ENCODE results near the gene FAM171A1.
"Not testable (repeated sequence)": the region's sequence is repeated elsewhere in the genome, so short reads cannot be mapped to it uniquely, and the experiment has no call there.

DNA sequence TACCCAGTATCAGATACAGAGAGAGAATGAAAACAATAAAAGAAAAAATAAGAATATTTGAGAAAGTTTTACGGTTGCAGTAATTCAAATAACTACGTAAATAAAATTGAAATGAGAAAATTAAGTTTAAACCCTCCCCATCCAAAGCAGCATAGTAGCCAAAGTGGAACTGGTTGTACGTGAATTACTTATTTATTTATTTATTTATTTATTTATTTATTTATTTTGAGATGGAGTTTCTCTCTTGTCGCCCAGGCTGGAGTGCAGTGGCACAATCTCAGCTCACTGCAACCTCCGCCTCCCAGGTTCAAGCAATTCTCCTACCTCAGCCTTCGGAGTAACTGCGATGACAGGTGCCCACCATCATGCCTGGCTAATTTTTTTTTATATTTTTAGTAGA is 17.1 kb upstream of the FAM171A1 start:
- not testable (repeated sequence) for TF ChIP-seq CTCF (IDR thresholded peaks at IDR 0.05); EZH2 (IDR thresholded peaks at IDR 0.05; ENCODE audit: borderline replicate concordance, insufficient read depth, low read depth, low read length, poor library complexity, severe bottlenecking)
